Tibial artery (tissue), 4 donors: Measurements from ENCODE around the gene DPYSL5.
"Not testable (repeated sequence)": the region's sequence is repeated elsewhere in the genome, so short reads cannot be mapped to it uniquely, and the experiment has no call there.

ENCODE experiments used
- DNase-seq, 2 donors: peaks; one replicate each; pipeline ENCODE4 v3.0.0-alpha.2; 2019
- H3K27ac ChIP-seq, 2 donors: fragments of 200-600 bp; sonication (generic) in 1 of 2; 1 replicate in 1 of 2; 2 replicates in 1 of 2; pipeline ENCODE4 v1.5.1; 2018 to 2019; ENCODE audit warnings: mild to moderate bottlenecking in 1 of 2
- H3K27me3 ChIP-seq, 2 donors: fragments of 200-600 bp; sonication (generic) in 1 of 2; one replicate each; pipeline versions ENCODE4 v1.5.1 to v1.6.0; 2016 to 2019
- H3K36me3 ChIP-seq, 3 donors: fragments of 200-600 bp; sonication (generic) in 2 of 3; one replicate each; pipeline ENCODE4 v1.5.1; 2016 to 2019; ENCODE audit warnings: mild to moderate bottlenecking in 2 of 3
- H3K4me1 ChIP-seq, 4 donors: fragments of 200-600 bp; sonication (generic) in 2 of 4; 1 replicate in 3 of 4; 2 replicates in 1 of 4; pipeline ENCODE4 v1.5.1; 2016 to 2019
- H3K4me3 ChIP-seq, 2 donors: fragments of 200-600 bp; sonication (generic) in 1 of 2; 1 replicate in 1 of 2; 2 replicates in 1 of 2; pipeline ENCODE4 v1.5.1; 2018 to 2019; ENCODE audit warnings: mild to moderate bottlenecking in 2 of 2
- H3K9me3 ChIP-seq, 3 donors: fragments of 200-600 bp; sonication (generic) in 1 of 3; one replicate each; pipeline ENCODE4 v1.5.1; 2016 to 2019
- CTCF ChIP-seq, 2 experiments: fragments of 200-600 bp in 1 of 2; fragments of 450-650 bp in 1 of 2; IDR thresholded peaks; one replicate each; pipeline ENCODE4 v1.5.1; 2017 to 2019; ENCODE audit warnings: antibody characterized with exemption in 2 of 2, mild to moderate bottlenecking in 1 of 2, moderate library complexity in 1 of 2
- intact Hi-C: fragments of 100-400 bp; cut with DNase I; formaldehyde crosslinking; loops from one replicate; pipeline ENCODE4 v1.15.0; 2023; ENCODE audit warnings: low total_unique reads

DPYSL5 gene

GRCh38 chr2:26877276-26877675 is 29.3 kb downstream of the DPYSL5 start:
- Histone ChIP-seq H3K27ac (no peak overlapping the region), H3K4me1 (no peaks in the 10 kb centered on the region), H3K36me3 (no peaks in the 10 kb centered on the region), H3K9me3 (no peaks in the 10 kb centered on the region), H3K27me3 (peaks cover 0 to 26% of the 10 kb centered on the region in 2 donors), H3K4me3 (no peak overlapping the region)
- intact Hi-C loops = no loop called here
- TF ChIP-seq CTCF (IDR thresholded peaks at IDR 0.05) = no peak
- DNase-seq = no peak

GRCh38 chr2:26880161-26880560 is 32.2 kb downstream of the DPYSL5 start:
- TF ChIP-seq CTCF (IDR thresholded peaks at IDR 0.05) = no peak
- Histone ChIP-seq H3K27me3 (peaks cover 0 to 12% of the 10 kb centered on the region in 2 donors), H3K36me3 (no peaks in the 10 kb centered on the region), H3K4me1 (no peaks in the 10 kb centered on the region), H3K9me3 (no peaks in the 10 kb centered on the region), H3K4me3 (no peak overlapping the region), H3K27ac (no peak overlapping the region)
- no peak for DNase-seq
- intact Hi-C loops = no loop called here

GRCh38 chr2:26880910-26881435 is 33.0 kb downstream of the DPYSL5 start:
- DNase-seq = no peak
- Histone ChIP-seq H3K4me1 (no peaks in the 10 kb centered on the region), H3K9me3 (no peaks in the 10 kb centered on the region), H3K27ac (no peak overlapping the region), H3K27me3 (peaks cover 0 to 14% of the 10 kb centered on the region in 2 donors), H3K36me3 (no peaks in the 10 kb centered on the region), H3K4me3 (no peak overlapping the region)
- intact Hi-C loops = no loop called here
- TF ChIP-seq CTCF (IDR thresholded peaks at IDR 0.05) = no peak

- H3K4me3 ChIP-seq, intact Hi-C loops, H3K27ac ChIP-seq, H3K4me1 ChIP-seq, H3K36me3 ChIP-seq, H3K9me3 ChIP-seq, DNase-seq: not testable (repeated sequence)
- peaks cover 0 to 14% of the 10 kb centered on the region in 2 donors for H3K27me3 ChIP-seq
These were observed 34.3 kb downstream of the DPYSL5 start for GRCh38 chr2:26882220-26882619.

GRCh38 chr2:26883956-26884355 is 36.0 kb downstream of the DPYSL5 start:
- no peak for TF ChIP-seq CTCF (IDR thresholded peaks at IDR 0.05)
- Histone ChIP-seq H3K36me3 (no peaks in the 10 kb centered on the region), H3K9me3 (no peaks in the 10 kb centered on the region), H3K27ac (no peak overlapping the region), H3K4me3 (no peak overlapping the region), H3K27me3 (peaks cover 0 to 14% of the 10 kb centered on the region in 2 donors), H3K4me1 (no peaks in the 10 kb centered on the region)
- intact Hi-C loops = no loop called here
- DNase-seq = no peak

GRCh38 chr2:26884486-26884885 is 36.6 kb downstream of the DPYSL5 start:
- intact Hi-C loops = no loop called here
- Histone ChIP-seq H3K27ac (no peak overlapping the region), H3K4me1 (no peaks in the 10 kb centered on the region), H3K36me3 (no peaks in the 10 kb centered on the region), H3K9me3 (no peaks in the 10 kb centered on the region), H3K4me3 (no peak overlapping the region), H3K27me3 (peaks cover 0 to 14% of the 10 kb centered on the region in 2 donors)
- no peak for DNase-seq
- TF ChIP-seq CTCF (IDR thresholded peaks at IDR 0.05) = no peak
